Activated CD8-positive, alpha-beta memory T cell treated with anti-CD3 and anti-CD28 coated beads for 4 hours (primary cell): ENCODE data around the gene ARNT2.
"Not testable (repeated sequence)": the region's sequence is repeated elsewhere in the genome, so short reads cannot be mapped to it uniquely, and the experiment has no call there.

Experiments used
- DNase-seq, 2 donors: peaks; one replicate each; pipeline ENCODE4 v3.0.0-alpha.2; 2020; ENCODE audit warnings: low read depth in 2 of 2

ARNT2 gene

GRCh38 chr15:80491163-80491847, 87.1 kb downstream of the ARNT2 start:
- DNase-seq: no peak

GRCh38 chr15:80492409-80492808, 88.2 kb downstream of the ARNT2 start:
- DNase-seq: no peak

DNA sequence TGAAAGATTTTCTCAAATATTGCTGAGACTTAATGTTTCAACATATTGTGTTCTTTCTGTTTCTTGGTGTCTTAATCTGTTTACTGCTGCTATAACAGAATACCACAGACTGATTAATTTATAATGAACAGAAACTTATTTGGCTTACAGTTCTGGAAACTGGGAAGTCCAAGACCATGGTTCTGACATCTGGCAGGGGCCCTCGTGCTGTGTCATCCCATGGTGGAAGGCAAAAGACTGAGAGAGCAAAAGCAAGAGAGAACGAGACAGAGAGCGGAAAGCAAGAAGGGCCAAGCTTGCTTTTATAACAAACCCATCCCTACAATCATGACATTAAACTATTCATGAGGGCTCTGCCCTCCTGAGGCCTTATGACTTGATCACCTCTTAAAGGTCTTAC, 88.7 kb downstream of the ARNT2 start:
- no peak for DNase-seq

- DNase-seq: no peak
Measured at GRCh38 chr15:80494351-80494751, 90.2 kb downstream of the ARNT2 start.

GRCh38 chr15:80494756-80495155, 90.6 kb downstream of the ARNT2 start:
- DNase-seq: no peak

DNA sequence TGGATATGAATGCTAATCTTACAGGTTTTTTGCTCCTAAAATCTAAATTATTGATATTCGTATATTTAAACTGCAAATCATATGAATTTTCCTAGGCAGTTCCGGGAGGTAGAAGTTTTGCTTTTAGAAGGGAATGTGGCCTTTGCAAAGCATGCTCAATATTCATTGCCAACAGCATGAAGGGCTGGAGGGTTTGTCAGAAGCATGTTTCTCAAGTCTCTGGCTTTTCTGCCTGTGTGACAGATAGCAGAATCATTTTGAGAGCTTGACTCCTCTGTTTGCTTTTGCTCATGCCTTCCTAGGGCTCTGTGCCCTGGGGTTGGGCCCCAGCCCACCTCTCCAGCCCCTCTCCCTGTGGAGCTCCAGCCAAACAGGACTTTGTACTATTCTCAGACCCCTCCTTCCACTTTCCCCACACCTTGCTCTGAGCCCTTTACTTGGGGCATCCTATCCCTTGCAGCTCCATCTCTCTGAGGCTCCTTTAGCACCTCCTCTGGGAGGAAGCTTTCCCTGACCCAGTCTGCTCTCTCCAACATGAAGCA, 91.3 kb downstream of the ARNT2 start:
- no peak for DNase-seq

GRCh38 chr15:80496096-80496495, 91.9 kb downstream of the ARNT2 start:
- no peak for DNase-seq

DNA sequence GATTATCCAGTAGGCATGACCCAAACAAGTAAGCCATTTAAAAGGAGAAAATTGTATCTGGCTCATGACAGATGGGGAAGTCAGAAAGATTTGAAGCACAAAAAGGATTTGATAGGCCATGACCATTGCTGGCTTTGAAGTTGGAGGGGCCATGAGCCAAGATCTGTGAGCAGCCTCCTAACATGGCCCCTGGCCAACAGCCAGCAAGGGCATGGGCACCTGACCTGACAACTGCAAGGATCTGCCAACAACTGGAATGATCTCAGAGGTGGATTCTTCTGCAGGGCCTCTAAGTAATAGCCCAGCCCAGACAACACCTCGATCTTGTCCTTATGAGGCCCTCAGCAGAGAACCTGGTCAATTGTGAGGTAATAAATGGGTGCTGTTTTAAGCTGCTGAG, 93.0 kb downstream of the ARNT2 start:
- DNase-seq: no peak

- DNase-seq: no peak
Measured at GRCh38 chr15:80498652-80499051, 94.5 kb downstream of the ARNT2 start.

DNA sequence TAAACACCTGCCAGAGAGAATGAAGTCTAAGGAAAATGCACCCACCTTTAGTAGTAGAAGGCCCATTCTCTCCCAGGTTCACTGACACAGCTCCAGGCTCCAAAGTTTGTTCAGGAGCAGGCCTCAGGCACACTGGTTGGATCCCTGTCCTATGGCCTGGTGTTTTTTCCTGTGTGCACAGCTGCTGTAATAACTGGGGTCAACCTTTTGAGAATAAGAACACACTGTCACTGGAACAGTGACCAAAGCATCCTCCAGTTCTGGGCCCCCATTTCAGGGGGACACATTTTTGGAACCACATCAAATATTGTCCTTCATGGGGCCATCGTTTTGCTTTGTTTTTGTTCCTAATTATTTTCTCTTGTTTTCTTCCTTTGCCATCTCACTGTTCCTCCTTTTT, 95.8 kb downstream of the ARNT2 start:
- no peak for DNase-seq

GRCh38 chr15:80501476-80501875, 97.3 kb downstream of the ARNT2 start:
- no peak for DNase-seq

DNA sequence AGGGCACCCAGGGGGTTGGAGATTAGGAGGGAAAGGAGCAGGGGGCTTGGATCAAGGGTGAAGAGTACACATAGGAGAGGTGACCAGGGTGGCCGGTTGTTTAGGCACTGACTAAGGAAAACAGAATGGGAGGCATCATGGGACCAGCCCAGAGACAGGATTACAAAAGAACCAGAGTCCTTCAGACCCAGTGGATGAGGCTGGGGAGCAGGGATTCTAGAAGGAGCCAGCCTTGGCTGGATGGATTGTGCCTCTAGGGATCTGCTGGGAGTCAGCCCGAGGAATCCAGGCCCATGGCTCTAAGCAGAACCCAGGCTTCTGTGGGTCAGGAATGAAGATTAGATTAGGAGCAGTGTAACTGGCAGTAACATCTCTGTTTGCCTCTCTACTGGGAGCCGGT, 98.6 kb downstream of the ARNT2 start:
- no peak for DNase-seq

GRCh38 chr15:80503319-80503952, 99.3 kb downstream of the ARNT2 start:
- DNase-seq: no peak

DNA sequence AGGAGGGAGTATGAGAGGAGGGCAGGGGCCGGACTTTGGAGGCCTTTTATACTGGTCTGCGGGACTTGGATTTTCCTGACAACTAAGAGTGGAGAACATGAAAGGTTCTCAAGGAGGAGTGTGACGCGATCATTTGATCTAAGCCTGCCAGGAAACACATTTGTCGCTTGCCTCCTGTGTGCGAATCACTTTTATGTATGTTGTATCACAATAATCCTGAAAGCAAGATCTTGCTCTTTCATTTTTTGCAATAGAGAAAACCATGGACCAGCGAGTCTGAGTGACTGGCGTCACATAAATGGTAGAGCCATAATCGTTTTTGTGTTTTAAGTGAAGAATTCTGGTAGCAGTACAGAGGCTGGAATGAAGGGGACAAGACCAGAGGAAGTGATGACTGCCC, 100.7 kb downstream of the ARNT2 start:
- no peak for DNase-seq

- DNase-seq: no peak
Measured at GRCh38 chr15:80506286-80506893, 102.2 kb downstream of the ARNT2 start.

- DNase-seq: no peak
Measured at GRCh38 chr15:80507131-80507530, 102.9 kb downstream of the ARNT2 start.

DNA sequence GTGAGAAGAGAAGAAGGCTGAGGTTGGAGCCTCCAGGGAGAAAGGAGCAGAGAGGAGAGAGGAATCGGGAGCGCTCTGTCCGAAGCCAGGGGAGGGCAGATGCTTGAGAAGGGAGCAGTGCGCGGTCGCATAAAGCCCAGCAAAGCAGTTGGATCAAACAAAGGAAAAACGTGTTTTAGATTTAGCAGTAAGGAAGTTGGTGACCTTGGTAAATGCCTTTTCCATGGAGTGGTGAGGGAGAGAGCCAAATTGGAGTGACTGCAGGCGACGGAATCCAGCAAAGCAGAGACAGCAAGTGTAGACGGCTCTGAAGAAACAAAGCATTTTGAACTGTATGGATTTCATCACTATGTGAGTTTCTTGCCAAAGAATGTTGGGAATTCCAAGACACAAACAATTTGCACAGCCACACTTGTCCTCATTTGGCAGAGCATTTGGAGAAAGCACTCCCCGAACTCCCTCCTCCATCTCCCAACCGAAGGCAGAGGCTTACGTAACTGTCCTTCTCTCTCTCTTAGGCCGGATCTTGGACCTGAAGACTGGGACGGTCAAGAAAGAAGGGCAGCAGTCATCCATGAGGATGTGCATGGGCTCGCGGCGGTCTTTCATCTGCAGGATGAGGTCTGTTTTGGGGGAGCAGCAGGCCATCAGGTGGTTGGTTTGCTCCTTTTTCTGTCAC, 103.6 kb downstream of the ARNT2 start:
- no peak for DNase-seq

- DNase-seq: no peak
Measured at GRCh38 chr15:80508783-80509182, 104.6 kb downstream of the ARNT2 start.

DNA sequence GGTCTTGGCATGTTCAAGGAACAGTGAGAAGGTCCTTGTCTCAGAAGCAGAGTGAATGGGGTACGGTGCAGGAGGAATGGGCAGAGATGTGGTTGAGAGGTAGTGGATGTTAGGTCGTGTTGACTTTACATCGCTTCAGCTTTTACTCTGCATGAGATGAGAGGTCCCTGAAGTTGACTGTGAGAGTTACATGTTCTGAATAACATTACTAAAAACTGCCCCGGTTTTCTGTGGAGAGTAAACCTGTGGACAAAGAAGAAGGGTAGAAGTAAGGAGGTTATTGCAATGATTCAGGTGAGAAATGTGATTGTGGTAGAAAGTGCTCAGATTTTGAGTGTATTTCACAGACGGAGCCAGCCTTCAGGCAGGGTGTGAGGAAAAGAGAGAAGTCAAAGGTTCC, 105.6 kb downstream of the ARNT2 start:
- no peak for DNase-seq

- not testable (repeated sequence) for DNase-seq
Measured at GRCh38 chr15:80510985-80511384, 106.8 kb downstream of the ARNT2 start.

GRCh38 chr15:80512726-80513660, 108.8 kb downstream of the ARNT2 start:
- DNase-seq: no peak
